ENCODE results near the gene TOR1A.
"Not testable (repeated sequence)": the region's sequence is repeated elsewhere in the genome, so short reads cannot be mapped to it uniquely, and the experiment has no call there.

The TOR1A gene

DNA sequence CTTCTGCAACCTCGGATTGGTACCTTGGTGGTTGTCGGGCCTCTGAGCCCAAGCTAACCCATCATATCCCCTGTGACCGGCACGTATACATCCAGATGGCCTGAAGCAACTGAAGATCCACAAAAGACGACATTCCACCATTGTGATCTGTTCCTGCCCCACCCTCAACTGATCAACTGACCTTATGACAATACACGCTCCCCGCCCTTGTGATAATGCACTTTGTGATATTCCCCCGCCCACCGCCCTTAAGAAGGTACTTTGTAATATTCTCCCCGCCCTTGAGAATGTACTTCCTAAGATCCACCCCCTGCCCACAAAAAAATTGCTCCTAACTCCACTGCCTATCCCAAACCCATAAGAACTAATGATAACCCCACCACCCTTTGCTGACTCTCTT is 37.5 kb downstream of the TOR1A start:
- no peaks in the 10 kb centered on the region for H3K36me3 ChIP-seq (ENCODE audit: insufficient read depth, low read length)
- no peak overlapping the region for H3K4me2 ChIP-seq (ENCODE audit: low read length)
- H3K9ac ChIP-seq (ENCODE audit: low read depth, low read length), result no peak overlapping the region
- H3K4me3 ChIP-seq (ENCODE audit: low read length), result no peak overlapping the region
- H3K27me3 ChIP-seq (ENCODE audit: control insufficient read depth, insufficient read depth, low read length), result peaks cover 19% of the 10 kb centered on the region
- H3K9me3 ChIP-seq (replicated peaks; ENCODE audit: low read length), result no peaks in the 10 kb centered on the region
- H3K4me1 ChIP-seq (ENCODE audit: control insufficient read depth, insufficient read depth, low read length), result no peaks in the 10 kb centered on the region

DNA sequence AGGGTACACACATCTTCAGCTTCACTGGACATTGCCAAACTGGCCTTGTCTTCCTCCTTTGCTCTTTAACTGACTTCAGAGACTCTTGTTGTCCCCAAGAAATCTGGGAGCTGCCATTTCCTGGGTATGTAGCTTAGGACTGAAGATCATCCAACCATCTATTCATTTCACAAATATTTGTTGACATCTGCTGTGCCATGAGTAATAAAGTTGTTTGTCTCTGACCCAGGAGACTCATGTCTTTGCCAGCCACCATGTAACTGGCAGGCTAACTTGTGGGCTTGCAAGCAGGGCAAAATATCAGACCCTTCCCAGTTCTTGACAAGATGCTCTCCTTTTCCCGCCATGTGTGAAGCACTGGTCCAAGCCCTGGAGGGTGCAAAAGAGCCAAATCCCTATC is 38.1 kb downstream of the TOR1A start:
- peaks cover 19% of the 10 kb centered on the region for H3K27me3 ChIP-seq (ENCODE audit: control insufficient read depth, insufficient read depth, low read length)
- H3K9ac ChIP-seq (ENCODE audit: low read depth, low read length), result no peak overlapping the region

DNA sequence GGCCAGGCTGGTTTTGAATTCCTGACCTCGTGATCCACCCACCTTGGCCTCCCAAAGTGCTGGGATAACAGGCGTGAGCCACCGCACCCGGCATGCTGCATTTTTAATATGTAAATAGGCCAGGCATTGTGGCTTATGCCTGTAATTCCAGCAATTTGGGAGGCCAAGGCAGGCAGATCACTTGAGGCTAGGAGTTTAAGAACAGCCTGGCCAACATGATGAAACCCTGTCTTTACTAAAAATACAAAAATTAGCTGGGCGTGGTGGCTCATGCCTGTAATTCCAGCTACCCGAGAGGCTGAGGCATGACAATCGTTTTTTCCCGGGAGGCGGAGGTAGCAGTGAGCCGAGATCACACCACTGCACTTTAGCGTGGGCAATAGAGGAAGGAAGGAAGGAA is 39.0 kb downstream of the TOR1A start:
- H3K9me3 ChIP-seq (replicated peaks; ENCODE audit: low read length); H3K4me1 ChIP-seq (ENCODE audit: control insufficient read depth, insufficient read depth, low read length); H3K4me2 ChIP-seq (ENCODE audit: low read length); H3K4me3 ChIP-seq (ENCODE audit: low read length); H3K36me3 ChIP-seq (ENCODE audit: insufficient read depth, low read length); H3K9ac ChIP-seq (ENCODE audit: low read depth, low read length): not testable (repeated sequence)
- peaks cover 22% of the 10 kb centered on the region for H3K27me3 ChIP-seq (ENCODE audit: control insufficient read depth, insufficient read depth, low read length)

More for the DNA sequence above, 38.1 kb downstream of the TOR1A start:
- Histone ChIP-seq H3K9me3 (replicated peaks; ENCODE audit: low read length) (no peaks in the 10 kb centered on the region), H3K4me2 (ENCODE audit: low read length) (no peak overlapping the region), H3K36me3 (ENCODE audit: insufficient read depth, low read length) (no peaks in the 10 kb centered on the region), H3K4me3 (ENCODE audit: low read length) (no peak overlapping the region), H3K4me1 (ENCODE audit: control insufficient read depth, insufficient read depth, low read length) (no peaks in the 10 kb centered on the region)

DNA sequence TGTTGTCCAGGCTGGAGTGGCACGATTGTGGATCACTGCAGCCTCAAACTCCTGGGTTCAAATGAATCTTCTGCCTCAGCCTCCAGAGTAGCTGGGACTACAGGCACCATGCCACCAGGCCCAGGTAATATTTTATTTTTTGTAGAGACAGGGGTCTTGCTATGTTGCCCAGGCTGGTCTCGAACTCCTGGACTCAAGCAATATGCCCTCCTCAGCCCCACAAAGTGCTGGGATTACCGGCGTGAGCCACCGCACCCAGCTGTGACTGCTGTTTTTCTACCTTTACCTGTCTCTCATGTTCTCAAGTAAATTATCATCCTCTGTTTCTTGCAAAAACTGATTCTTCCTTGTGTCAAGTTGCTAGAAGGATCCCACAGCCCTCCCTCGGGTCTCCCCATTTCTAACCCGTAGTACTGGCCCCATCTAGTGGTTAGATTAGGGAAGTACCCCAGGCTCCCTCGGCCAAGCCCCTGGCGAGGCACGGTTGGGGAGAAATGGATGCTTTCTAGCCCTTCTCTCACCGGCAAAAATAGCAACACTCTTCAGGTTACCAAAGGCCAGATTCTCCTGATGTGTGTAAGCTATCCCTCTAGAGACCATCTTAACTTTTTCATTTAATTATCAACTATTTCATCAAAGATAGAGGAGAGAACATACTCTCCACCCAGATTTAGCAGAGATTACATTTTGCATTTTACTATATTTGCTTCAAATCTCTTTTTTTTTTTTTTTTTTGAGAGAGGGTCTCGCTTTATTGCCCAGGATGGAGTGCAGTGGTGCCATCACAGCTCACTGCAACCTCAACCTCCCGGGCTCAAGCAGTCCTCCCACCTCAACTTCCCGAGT is 40.2 kb downstream of the TOR1A start:
- Histone ChIP-seq H3K4me2 (ENCODE audit: low read length) (no peak overlapping the region), H3K9ac (ENCODE audit: low read depth, low read length) (no peak overlapping the region), H3K9me3 (replicated peaks; ENCODE audit: low read length) (no peaks in the 10 kb centered on the region), H3K36me3 (ENCODE audit: insufficient read depth, low read length) (no peaks in the 10 kb centered on the region), H3K27me3 (ENCODE audit: control insufficient read depth, insufficient read depth, low read length) (peaks cover 22% of the 10 kb centered on the region), H3K4me3 (ENCODE audit: low read length) (no peak overlapping the region), H3K4me1 (ENCODE audit: control insufficient read depth, insufficient read depth, low read length) (no peaks in the 10 kb centered on the region)

DNA sequence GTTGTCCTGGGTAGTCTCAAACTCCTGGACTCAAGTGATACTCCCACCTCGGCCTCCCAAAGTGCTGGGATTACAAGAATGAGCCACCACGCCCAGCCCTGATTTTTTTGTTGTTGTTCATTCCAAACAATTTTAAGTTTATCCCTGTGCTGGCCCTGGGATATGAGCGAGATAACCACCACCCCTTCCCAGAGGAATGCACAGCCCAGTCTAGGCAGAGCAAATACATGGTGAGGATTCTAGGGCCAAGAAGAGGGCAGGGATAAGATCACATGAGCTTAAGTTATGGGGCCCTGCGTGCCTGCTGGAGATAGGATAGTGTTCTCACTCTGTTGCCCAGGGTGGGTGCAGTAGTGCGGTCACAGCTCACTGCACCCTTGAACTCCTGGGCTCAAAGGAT is 42.0 kb downstream of the TOR1A start:
- Histone ChIP-seq H3K27me3 (ENCODE audit: control insufficient read depth, insufficient read depth, low read length) (peaks cover 13% of the 10 kb centered on the region), H3K4me2 (ENCODE audit: low read length) (no peak overlapping the region), H3K9ac (ENCODE audit: low read depth, low read length) (no peak overlapping the region), H3K36me3 (ENCODE audit: insufficient read depth, low read length) (no peaks in the 10 kb centered on the region), H3K4me1 (ENCODE audit: control insufficient read depth, insufficient read depth, low read length) (peaks cover 8% of the 10 kb centered on the region), H3K9me3 (replicated peaks; ENCODE audit: low read length) (no peaks in the 10 kb centered on the region), H3K4me3 (ENCODE audit: low read length) (no peak overlapping the region)

DNA sequence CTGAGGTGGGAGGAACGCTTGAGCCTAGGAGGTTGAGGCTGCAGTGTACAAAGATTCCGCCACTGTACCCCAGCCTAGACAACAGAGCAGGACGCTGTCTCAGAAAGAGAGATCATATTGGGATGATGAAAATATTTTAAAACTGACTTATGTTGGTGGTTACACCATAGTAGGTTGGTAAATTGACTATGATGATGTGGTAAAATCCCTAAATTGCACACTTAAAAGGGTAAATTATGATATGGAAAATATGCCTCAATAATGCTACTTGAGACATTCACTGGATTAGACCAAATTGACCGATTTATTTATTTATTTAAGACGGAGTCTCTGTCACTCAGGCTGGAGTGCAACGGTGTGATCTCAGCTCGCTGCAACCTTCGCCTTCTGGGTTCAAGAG is 42.8 kb downstream of the TOR1A start:
- Histone ChIP-seq H3K4me2 (ENCODE audit: low read length) (no peak overlapping the region), H3K9ac (ENCODE audit: low read depth, low read length) (no peak overlapping the region), H3K4me3 (ENCODE audit: low read length) (no peak overlapping the region), H3K9me3 (replicated peaks; ENCODE audit: low read length) (no peaks in the 10 kb centered on the region), H3K4me1 (ENCODE audit: control insufficient read depth, insufficient read depth, low read length) (peaks cover 14% of the 10 kb centered on the region), H3K27me3 (ENCODE audit: control insufficient read depth, insufficient read depth, low read length) (peaks cover 9% of the 10 kb centered on the region), H3K36me3 (ENCODE audit: insufficient read depth, low read length) (no peaks in the 10 kb centered on the region)

DNA sequence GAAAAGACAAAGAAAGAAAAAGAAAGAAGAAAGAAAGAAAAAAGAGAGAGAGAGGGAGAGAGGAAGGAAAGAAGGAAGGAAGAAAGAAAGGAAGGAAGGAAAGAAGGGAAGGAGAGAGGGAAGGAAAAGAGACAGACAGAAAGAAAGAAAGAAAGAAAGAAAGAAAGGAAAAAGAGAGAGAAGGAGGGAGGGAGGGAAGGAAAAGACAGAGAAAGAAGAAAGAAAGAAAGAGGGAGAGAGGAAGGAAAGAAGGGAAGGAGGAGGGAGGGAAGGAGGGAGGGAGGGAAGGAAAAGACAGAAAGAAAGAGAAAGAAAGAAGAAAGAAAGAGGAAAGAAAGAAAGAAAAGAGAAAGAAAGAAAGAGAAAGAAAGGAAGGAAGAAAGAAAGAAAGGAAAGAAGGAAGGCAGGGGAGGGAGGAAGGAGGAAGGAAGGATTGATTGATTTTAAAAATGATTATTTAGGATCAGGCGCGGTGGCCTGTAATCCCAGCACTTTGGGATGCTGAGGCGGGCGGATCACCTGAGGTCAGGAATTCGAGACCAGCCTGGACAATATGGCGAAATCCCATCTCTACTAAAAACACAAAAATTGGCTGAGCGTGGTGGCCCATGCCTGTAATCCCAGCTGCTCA is 44.3 kb downstream of the TOR1A start:
- no peak overlapping the region for H3K4me2 ChIP-seq (ENCODE audit: low read length)
- H3K4me3 ChIP-seq (ENCODE audit: low read length), result no peak overlapping the region
- H3K4me1 ChIP-seq (ENCODE audit: control insufficient read depth, insufficient read depth, low read length), result peaks cover 14% of the 10 kb centered on the region
- peaks cover 3% of the 10 kb centered on the region for H3K27me3 ChIP-seq (ENCODE audit: control insufficient read depth, insufficient read depth, low read length)
- no peaks in the 10 kb centered on the region for H3K36me3 ChIP-seq (ENCODE audit: insufficient read depth, low read length)
- H3K9me3 ChIP-seq (replicated peaks; ENCODE audit: low read length), result no peaks in the 10 kb centered on the region
- no peak overlapping the region for H3K9ac ChIP-seq (ENCODE audit: low read depth, low read length)

GRCh38 chr9:129778469-129778868 is 45.5 kb downstream of the TOR1A start:
- Histone ChIP-seq H3K4me1 (ENCODE audit: control insufficient read depth, insufficient read depth, low read length) (peaks cover 18% of the 10 kb centered on the region), H3K4me3 (ENCODE audit: low read length) (no peak overlapping the region), H3K36me3 (ENCODE audit: insufficient read depth, low read length) (no peaks in the 10 kb centered on the region), H3K9ac (ENCODE audit: low read depth, low read length) (no peak overlapping the region), H3K9me3 (replicated peaks; ENCODE audit: low read length) (no peaks in the 10 kb centered on the region), H3K4me2 (ENCODE audit: low read length) (no peak overlapping the region), H3K27me3 (ENCODE audit: control insufficient read depth, insufficient read depth, low read length) (peaks cover 3% of the 10 kb centered on the region)

DNA sequence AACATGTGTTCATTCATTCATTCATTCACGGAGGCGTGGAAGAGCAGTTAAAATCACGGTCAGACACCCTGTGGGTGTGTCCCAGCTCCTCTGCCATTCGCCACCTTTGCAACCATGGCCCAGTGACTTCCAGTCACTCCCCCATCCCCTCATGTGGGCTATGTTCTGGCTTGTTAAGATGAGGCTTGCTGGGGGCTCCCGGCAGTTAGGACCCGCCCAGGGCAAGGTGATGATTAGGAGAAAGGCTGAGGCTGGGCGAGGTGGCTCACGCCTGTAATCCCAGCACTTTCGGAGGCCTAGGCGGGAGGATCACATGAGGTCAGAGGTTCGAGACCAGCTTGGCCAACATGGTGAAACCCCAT is 46.2 kb downstream of the TOR1A start:
- Histone ChIP-seq H3K9ac (ENCODE audit: low read depth, low read length) (peak overlapping the region; percentile 55), H3K4me2 (ENCODE audit: low read length) (peak overlapping the region; percentile 79), H3K36me3 (ENCODE audit: insufficient read depth, low read length) (no peaks in the 10 kb centered on the region), H3K4me3 (ENCODE audit: low read length) (no peak overlapping the region), H3K4me1 (ENCODE audit: control insufficient read depth, insufficient read depth, low read length) (peaks cover 21% of the 10 kb centered on the region), H3K27me3 (ENCODE audit: control insufficient read depth, insufficient read depth, low read length) (peaks cover 3% of the 10 kb centered on the region), H3K9me3 (replicated peaks; ENCODE audit: low read length) (no peaks in the 10 kb centered on the region)

GRCh38 chr9:129776938-129777768 is 46.8 kb downstream of the TOR1A start:
- Histone ChIP-seq H3K9ac (ENCODE audit: low read depth, low read length) (peak overlapping the region; percentile 58), H3K4me2 (ENCODE audit: low read length) (peak overlapping the region; percentile 79), H3K27me3 (ENCODE audit: control insufficient read depth, insufficient read depth, low read length) (peaks cover 3% of the 10 kb centered on the region), H3K4me3 (ENCODE audit: low read length) (peak overlapping the region; percentile 59), H3K36me3 (ENCODE audit: insufficient read depth, low read length) (no peaks in the 10 kb centered on the region), H3K4me1 (ENCODE audit: control insufficient read depth, insufficient read depth, low read length) (peaks cover 21% of the 10 kb centered on the region), H3K9me3 (replicated peaks; ENCODE audit: low read length) (no peaks in the 10 kb centered on the region)

DNA sequence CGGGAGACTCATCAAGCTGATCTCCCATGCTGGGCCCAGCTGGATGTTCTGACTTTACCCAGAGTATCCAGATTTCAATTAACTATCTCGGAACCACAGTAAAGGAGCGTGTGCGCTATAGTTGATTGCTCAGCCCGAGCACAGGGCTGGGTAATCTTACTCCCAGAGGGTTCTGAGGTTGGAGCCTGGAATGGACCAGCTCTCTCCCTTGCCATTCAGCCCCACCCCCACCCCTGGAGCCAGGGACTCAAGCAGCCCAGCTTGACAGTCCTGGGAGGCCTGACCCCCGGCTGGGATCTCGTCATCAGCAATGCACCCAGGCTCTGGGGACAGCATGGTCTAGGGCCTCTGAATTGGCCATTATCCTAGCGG is 47.4 kb downstream of the TOR1A start:
- Histone ChIP-seq H3K9ac (ENCODE audit: low read depth, low read length) (peak overlapping the region; percentile 58), H3K27me3 (ENCODE audit: control insufficient read depth, insufficient read depth, low read length) (peaks cover 3% of the 10 kb centered on the region), H3K36me3 (ENCODE audit: insufficient read depth, low read length) (no peaks in the 10 kb centered on the region), H3K4me1 (ENCODE audit: control insufficient read depth, insufficient read depth, low read length) (peaks cover 21% of the 10 kb centered on the region), H3K9me3 (replicated peaks; ENCODE audit: low read length) (no peaks in the 10 kb centered on the region), H3K4me3 (ENCODE audit: low read length) (peak overlapping the region; percentile 59), H3K4me2 (ENCODE audit: low read length) (peak overlapping the region; percentile 79)

Measured in skeletal muscle satellite cell (primary cell).